ENCODE measurements around the gene U2SURP. TPM values are rescaled to one million over a fixed set of nuclear protein-coding genes. Genes with fewer than 3 reads are reported as not detected.

U2SURP gene
- total and polyA plus RNA-seq, 4 donors: 8.3 to 41.2 (median 30.3) TPM

DNA sequence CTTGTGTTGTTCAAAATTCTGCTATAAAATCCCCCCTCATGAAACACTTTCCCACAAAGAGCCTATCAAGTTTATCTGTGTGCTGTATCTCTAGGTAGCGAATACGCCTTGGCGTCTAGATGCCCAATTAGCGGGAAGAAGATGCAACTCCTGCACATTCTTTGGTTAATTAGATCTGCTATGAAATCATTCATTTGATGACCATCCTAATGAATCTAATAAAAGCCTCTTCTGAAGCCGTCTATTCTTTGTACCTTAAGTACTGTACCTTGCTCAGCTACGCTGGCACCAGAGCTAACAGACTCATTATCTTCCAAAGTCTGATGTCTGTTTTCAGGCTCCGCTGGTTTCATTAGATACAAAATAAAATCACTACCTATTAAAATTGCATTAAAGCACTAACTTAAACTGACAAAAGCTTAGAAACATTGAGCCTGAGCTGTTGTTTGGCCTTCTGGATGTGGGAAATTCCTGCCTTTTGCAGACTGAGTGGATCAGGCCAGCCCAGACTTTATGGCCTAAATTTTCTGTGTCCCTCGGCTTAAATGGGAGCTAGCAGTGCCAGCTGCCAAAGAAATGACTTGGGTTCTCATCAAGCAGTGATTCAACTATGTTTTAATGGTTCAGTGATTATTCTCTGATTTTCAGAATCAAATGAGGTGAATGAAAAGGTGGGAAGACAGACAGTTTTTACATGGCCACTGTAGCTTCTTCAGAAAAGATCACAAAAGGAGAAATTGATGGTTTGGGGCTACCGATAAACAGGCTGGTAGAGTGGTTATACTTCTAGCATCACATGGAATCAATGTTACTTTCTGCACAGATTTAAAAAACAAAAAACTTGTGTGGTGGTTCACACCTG, 89.8 kb downstream of the U2SURP start:
- Histone ChIP-seq H3K27ac (ENCODE audit: low read depth in 1 of 2, low read length in 2 of 2) (no peak overlapping the region), H3K9me3 (ENCODE audit: control insufficient read depth in 4 of 4, low read length in 3 of 4) (peaks cover 0 to 2% (median 0%) of the 10 kb centered on the region in 4 donors), H3K4me1 (ENCODE audit: control insufficient read depth in 4 of 4, insufficient read depth in 4 of 4, low read length in 3 of 4) (no peaks in the 10 kb centered on the region), H3K36me3 (ENCODE audit: control insufficient read depth in 4 of 4, insufficient read depth in 3 of 4, low read depth in 1 of 4, low read length in 3 of 4) (no peaks in the 10 kb centered on the region), H3K27me3 (ENCODE audit: control insufficient read depth in 4 of 4, insufficient read depth in 4 of 4, low read length in 3 of 4) (no peaks in the 10 kb centered on the region), H3K4me3 (ENCODE audit: low read depth in 1 of 3, low read length in 3 of 3) (no peak overlapping the region), H3K9ac (ENCODE audit: low read depth in 1 of 2, low read length in 2 of 2) (no peak overlapping the region)
- 94% methylated on average over 9 of the region's 9 CpGs for WGBS
- DNase-seq (ENCODE audit: low spot score): no peak
- TF ChIP-seq ZBTB33 (IDR thresholded peaks at IDR 0.05) (no peak), YY1 (IDR thresholded peaks at IDR 0.05) (no peak), RXRA (IDR thresholded peaks at IDR 0.05) (no peak), NR2F2 (IDR thresholded peaks at IDR 0.05) (no peak), EGR1 (IDR thresholded peaks at IDR 0.05; ENCODE audit: low read depth in 2 of 2) (no peak), CTCF (IDR thresholded peaks at IDR 0.05; ENCODE audit: low read depth, low read length, missing input control) (no peak), HNF4A (conservative IDR thresholded peaks at IDR 0.05) (no peak), REST (IDR thresholded peaks at IDR 0.05) (no peak), FOXA2 (IDR thresholded peaks at IDR 0.05) (no peak), RAD21 (IDR thresholded peaks at IDR 0.05) (no peak), JUND (IDR thresholded peaks at IDR 0.05) (no peak), TAF1 (conservative IDR thresholded peaks at IDR 0.05) (no peak), HNF4G (IDR thresholded peaks at IDR 0.05) (no peak), MAX (IDR thresholded peaks at IDR 0.05) (no peak), FOXA1 (IDR thresholded peaks at IDR 0.05) (no peak), SP1 (IDR thresholded peaks at IDR 0.05) (no peak), GABPA (IDR thresholded peaks at IDR 0.05 in 1 of 2, conservative IDR thresholded peaks at IDR 0.05 in 1 of 2) (no peak)
- TF ChIP-seq, protein P1, sequence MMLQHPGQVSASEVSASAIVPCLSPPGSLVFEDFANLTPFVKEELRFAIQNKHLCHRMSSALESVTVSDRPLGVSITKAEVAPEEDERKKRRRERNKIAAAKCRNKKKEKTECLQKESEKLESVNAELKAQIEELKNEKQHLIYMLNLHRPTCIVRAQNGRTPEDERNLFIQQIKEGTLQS (IDR thresholded peaks at IDR 0.05): no peak

Data from liver (tissue), 9 donors.